Activated CD4-positive, alpha-beta T cell treated with anti-CD3 and anti-CD28 coated beads for 24 hours (primary cell): ENCODE data around the gene PI3.
A peak's percentile ranks its signal among the peaks of the same experiment; 100 is the strongest.
"Not testable (repeated sequence)": the region's sequence is repeated elsewhere in the genome, so short reads cannot be mapped to it uniquely, and the experiment has no call there.

ENCODE experiments used
- DNase-seq, 2 donors: peaks; one replicate each; pipeline ENCODE4 v3.0.0-alpha.2; 2020; ENCODE audit warnings: low read depth in 2 of 2

The PI3 gene, protein sequence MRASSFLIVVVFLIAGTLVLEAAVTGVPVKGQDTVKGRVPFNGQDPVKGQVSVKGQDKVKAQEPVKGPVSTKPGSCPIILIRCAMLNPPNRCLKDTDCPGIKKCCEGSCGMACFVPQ

DNA sequence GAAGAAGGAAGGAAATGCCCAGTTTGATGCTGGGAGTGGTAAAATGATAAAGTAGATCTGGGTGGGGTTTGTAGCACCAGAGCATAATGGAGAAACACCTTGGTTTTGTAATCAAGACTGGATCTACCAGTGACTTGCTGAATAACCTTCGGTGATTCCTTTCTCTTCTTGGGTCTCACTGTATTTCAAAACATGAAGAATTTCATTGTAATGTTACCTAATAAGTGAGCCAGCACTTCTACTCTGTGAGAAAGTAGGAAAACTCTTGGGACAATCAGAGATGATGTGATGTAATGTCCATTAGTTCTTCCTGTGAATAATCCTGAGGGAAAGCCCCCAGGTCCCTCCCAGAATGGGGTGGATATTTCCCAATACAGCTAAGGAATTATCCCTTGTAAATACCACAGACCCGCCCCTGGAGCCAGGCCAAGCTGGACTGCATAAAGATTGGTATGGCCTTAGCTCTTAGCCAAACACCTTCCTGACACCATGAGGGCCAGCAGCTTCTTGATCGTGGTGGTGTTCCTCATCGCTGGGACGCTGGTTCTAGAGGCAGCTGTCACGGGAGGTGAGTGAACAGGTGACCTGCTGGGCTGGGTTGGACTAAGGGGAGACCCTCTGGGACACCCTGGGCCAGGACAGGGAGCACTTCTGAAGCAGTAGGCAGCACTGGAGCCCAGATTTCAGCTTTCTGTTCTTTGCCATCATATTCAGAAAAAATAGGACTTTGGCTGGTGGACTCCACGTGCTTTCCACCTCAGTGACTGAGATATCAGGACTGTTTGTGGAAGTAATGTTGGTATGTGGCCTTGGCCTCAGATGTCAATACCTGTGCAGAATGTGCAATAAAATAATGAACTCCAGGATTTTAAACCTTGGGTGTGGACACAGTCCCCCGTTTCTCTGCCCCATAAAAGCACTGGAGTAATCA lies at the start of gene PI3:
Gene PI3, plus strand, starts transcription at position 469 of the 931 bp plus-strand sequence. Its CDS starts 21 bp downstream, at position 490.
- DNase-seq, result no peak

- DNase-seq, result no peak
These were observed 46.6 kb upstream of the PI3 start for GRCh38 chr20:45128099-45128498.

DNA sequence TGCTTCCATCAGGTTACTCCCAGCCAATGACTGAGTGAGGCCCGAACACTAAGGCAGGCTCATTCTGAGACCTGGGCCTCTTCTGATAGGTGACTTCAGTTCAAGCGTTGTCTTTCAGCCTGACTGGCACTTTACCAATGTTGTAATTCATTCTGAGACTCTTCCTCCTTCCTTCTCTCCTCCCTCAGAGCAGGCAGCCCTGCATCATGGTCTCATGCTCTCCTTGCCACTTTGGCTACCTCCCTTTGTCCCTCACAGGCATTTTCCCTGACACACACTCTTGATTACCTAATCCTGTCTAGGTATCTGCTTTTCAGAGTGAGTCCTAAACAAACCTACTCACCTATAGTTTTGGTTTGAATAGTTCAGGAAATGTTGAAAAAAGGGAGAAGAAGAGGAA lies 37.8 kb upstream of the PI3 start:
- DNase-seq, result no peak

DNA sequence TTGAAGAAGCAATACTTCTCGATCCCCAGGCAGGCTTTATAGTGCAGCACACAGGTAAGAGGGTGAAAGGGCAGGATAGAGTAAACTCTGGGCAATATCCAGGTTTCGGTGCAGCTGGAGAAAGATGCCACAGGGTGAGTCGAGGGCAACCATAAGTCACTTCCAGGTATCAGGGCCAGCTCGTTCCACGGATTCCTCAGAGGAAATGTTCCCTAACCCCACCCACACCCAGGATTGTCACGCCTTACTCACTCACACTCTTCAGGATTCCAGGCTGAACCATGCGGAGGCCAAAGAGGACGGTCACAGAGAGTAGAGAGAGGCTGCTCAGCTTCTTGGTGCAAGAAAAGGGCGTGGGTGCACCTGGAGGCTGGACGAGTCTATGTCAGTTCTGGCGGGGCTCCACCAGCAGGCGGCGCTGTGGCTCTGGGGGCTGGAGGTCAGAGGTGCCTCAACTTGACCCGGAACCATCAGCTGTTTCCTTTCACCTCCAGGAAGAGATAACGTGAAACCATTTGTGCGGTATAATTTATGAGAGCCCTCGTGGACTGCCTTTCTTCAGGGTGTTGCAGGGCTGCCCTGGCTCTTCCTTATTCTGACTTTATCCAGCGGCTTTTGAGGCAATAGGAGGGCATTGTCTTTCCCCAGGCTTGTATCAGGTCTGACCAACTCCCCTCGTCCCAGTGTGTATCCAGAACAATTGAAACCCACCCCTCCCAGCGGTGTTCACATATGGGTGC lies 36.0 kb upstream of the PI3 start:
- DNase-seq, result peak; percentile 47 to 75

- not testable (repeated sequence) for DNase-seq
These were observed 34.8 kb upstream of the PI3 start for GRCh38 chr20:45139733-45140375.

DNA sequence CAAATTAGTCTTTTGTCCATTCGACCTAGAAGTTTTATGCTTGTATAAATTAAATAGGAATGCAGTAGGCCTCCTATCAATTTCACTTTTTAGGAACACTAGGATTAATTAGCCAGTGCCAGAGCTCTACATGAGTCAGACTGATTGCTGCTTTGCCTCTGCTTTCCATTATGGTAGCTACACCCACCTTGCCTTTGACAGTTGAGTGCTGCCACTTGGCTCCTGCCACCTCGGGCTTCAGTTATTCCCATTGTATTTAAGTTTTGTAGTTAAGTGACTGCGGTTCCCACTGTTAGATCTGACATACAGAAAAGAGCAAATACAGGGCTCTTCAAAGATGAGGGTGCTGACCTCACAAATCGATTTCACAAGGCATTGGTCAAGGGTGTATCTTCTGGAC lies 33.9 kb upstream of the PI3 start:
- no peak for DNase-seq

- no peak for DNase-seq
These were observed 25.6 kb upstream of the PI3 start for GRCh38 chr20:45149062-45149461.

DNA sequence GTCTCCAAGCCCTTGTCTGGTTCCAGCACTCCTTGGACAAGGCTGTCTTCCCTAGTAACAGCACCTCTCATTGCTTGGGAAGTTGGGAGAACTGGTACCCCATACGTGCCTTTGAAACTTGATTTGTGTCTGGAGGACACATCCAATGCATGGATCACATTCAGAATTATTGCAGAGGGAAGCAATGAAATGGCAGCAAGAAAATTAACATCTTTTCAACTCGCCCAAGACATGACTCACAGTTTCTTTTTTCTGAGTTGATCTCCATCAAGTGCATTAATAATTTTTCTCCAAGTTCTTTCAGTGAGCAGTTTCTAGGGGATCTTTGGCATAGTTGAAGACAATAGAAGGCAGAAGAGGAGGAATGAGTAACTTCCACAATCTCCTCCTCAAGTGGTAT lies 22.3 kb upstream of the PI3 start:
- no peak for DNase-seq

- DNase-seq, result no peak
These were observed 21.6 kb upstream of the PI3 start for GRCh38 chr20:45153147-45153546.

DNA sequence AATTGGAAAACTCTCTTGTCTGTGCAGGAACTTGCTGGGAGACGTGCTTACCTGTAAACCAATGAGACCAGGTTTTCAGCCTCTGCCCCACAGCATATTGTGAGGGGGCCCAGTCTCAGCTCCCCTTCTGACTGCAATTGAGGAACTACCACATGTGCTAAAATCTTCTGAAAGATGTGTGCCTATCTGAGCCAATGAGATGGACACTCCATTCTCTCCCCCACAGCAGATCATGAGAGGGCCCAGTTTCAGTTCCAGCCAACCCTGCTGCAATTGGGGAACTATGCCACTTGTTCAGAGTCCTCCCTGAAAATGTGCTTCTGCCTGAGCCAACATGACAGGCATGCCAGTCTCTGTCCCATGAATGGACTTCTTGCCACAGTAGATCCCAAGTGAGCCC lies 20.9 kb upstream of the PI3 start:
- no peak for DNase-seq

DNA sequence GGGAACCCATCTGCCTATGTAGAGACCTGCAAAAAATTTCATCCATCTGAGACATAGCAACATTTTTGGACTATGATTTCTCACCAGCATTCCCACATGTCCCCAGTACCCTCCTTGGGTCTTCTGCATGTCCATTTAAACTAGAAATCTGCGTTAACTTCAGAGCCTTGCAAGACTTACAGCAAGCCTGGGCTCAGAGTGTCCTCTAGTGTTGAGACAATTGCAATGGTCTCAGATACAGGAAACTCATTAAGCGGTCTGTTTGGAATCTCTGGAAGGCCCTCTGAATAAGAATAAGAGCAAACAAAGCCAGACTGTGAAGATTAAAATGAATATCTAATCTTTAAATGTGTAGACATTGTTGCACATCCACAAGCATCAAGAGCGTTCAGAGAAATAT lies 20.5 kb upstream of the PI3 start:
- DNase-seq, result no peak

DNA sequence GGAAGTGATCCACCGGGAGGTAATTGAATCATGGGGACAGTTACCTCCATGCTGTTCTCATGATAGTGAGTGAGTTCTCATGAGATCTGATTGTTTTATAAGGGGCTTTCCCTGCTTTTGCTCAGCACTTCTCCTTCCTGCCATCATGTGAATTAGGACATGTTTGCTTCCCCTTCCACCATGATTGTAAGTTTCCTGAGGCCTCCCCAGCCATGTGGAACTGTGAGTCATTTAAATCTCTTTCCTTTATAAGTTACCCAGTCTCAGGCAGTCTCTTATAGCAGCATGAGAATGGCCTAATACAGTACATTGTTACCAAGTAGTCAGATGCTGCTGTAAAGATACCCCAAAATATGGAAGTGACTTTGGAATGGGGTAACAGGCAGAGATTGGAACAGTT lies 19.9 kb upstream of the PI3 start:
- DNase-seq, result not testable (repeated sequence)

DNA sequence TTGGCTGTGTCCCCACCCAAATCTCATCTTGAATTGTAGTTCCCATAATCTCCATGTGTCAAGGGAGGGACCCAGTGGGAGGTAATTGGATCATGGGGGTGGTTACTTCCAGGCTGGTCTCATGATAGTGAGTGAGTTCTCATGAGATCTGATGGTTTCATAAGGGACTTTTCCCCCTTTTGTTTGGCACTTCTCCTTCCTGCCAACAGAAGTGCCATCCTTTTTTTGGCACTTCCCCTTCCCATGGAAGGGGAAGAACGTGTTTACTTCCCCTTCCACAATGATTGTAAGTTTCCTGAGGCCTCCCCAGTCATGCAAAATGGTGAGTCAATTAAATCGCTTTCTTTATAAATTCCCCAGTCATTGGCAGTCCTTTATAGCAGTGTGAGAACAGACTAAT lies 18.0 kb upstream of the PI3 start:
- no peak for DNase-seq

DNA sequence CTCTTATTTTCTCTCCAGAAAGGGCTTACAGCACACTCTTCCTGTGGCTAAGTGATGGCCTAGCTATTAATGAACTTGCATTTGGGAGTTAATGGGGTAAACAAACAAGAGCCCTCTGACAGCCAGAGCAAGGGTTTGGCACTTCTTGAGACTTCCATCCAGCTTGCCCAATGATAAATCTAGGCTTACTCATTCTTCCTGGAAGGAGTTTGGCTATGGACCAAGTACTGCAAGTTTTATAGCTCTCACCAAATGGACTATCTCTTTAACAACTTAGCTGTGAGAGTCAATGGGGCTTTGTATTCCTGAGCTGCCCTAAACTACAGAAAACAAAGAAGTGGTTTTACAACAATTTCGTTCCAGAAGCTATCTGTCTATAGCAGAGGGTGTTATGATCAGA lies 16.7 kb upstream of the PI3 start:
- DNase-seq, result no peak

- no peak for DNase-seq
These were observed 11.5 kb upstream of the PI3 start for GRCh38 chr20:45163083-45163803.

DNA sequence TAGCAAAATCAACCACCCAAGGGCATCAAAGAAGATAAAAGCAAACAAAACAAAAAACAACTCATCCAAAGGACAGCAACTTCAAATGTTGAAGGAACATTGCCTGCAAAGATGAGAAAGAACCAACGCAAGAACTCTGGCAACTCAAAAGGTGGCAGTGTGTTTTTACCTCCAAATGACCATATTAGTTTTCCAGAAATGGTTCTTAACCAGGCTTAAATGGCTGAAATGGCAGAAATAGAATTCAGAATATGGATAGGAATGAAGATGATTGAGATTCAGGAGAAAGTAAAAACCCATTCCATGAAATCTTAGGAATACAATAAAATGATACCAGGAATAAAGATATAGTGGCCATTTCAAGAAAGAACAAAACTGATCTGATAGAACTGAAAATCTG lies 9.8 kb upstream of the PI3 start:
- DNase-seq, result no peak

DNA sequence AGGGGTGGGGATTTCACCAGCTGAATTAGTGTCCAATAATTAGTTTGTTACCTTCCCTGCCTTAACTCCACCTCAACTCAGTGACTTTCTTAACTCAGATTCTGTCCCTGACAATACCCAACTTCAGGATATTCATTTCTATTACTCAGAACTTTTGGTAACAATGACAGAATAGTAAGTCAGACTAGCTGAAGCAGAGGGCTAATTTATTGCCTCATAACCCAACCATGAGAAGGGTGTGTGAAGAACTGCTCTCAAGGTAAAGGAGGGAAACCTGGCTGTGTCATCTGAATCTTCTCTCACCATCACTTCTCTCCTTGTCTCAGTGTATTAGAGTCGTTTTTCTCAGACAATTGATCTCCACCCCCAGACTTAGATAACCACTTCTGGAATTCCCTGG lies 1.2 kb upstream of the PI3 start:
- DNase-seq, result no peak

- no peak for DNase-seq
These were observed 2.0 kb downstream of the PI3 start for GRCh38 chr20:45176526-45177267.

- DNase-seq, result no peak
These were observed 4.5 kb downstream of the PI3 start for GRCh38 chr20:45179166-45179565.

DNA sequence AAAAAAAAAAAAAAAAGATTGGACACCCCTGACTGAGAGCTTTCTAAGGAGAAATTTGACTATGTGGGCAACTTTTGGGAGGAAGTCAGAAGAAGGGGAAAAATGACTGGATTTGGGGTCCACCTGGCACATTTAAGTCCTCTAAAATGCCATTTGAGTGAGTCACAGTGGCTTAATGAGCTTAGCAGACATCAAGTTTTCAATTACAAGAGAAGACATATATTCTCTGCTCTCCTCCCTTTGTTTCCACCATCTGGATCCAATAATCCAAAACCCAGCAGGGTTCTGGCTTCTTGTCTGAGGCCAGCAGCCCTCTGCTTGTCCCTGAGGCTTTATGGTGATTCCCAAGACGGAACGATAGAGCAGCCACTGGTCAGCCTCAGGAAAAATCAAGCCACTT lies 6.9 kb downstream of the PI3 start:
- no peak for DNase-seq

- no peak for DNase-seq
These were observed 8.4 kb downstream of the PI3 start for GRCh38 chr20:45183084-45183483.
